Heart right ventricle (tissue), 16 donors: Measurements from ENCODE around the gene HBM. TPM values are rescaled to one million over a fixed set of nuclear protein-coding genes. Genes with fewer than 3 reads are reported as not detected.
A peak's percentile ranks its signal among the peaks of the same experiment; 100 is the strongest.
"Not testable (repeated sequence)": the region's sequence is repeated elsewhere in the genome, so short reads cannot be mapped to it uniquely, and the experiment has no call there.

Experiments used
- ATAC-seq, 8 donors: fragments of 200-7000 bp; cut with Tn5 transposase; one replicate each; pipeline ENCODE4 v1.9.1; 2020; ENCODE audit warnings: mild to moderate bottlenecking in 8 of 8, moderate library complexity in 8 of 8, moderate number of reproducible peaks in 1 of 8
- DNase-seq, 2 donors: peaks; one replicate each; pipeline ENCODE4 v3.0.0-alpha.2; 2020
- H3K27ac ChIP-seq, 10 donors: fragments of 200-600 bp; sonication (generic) in 2 of 10; one replicate each; pipeline versions ENCODE4 v1.5.0 to v1.8.0; 2020 to 2022; ENCODE audit warnings: mild to moderate bottlenecking in 3 of 10
- H3K27me3 ChIP-seq, 7 donors: fragments of 200-600 bp; one replicate each; pipeline ENCODE4 v1.8.0; 2021 to 2022; ENCODE audit warnings: mild to moderate bottlenecking in 2 of 7
- H3K36me3 ChIP-seq, 9 donors: fragments of 200-600 bp; sonication (generic) in 1 of 9; one replicate each; pipeline versions ENCODE4 v1.5.0 to v1.8.0; 2020 to 2022; ENCODE audit warnings: mild to moderate bottlenecking in 2 of 9
- H3K4me1 ChIP-seq, 9 donors: fragments of 200-600 bp; sonication (generic) in 1 of 9; one replicate each; pipeline versions ENCODE4 v1.5.0 to v1.8.0; 2020 to 2022; ENCODE audit warnings: mild to moderate bottlenecking in 4 of 9
- H3K4me3 ChIP-seq, 10 donors: fragments of 200-600 bp; sonication (generic) in 2 of 10; one replicate each; pipeline versions ENCODE4 v1.5.0 to v1.8.0; 2020 to 2022; ENCODE audit warnings: mild to moderate bottlenecking in 7 of 10, moderate library complexity in 2 of 10
- H3K9me3 ChIP-seq, 11 donors: fragments of 200-600 bp in 10 of 11; sonication (generic) in 2 of 11; one replicate each; pipeline versions ENCODE4 v1.5.0 to v1.8.0; 2013 to 2022; ENCODE audit warnings: mild to moderate bottlenecking in 2 of 11, control low read depth in 1 of 11, moderate library complexity in 1 of 11
- CTCF ChIP-seq, 9 donors: fragments of 200-600 bp; sonication (generic) in 2 of 9; IDR thresholded peaks; one replicate each; pipeline versions ENCODE4 v1.5.0 to v1.8.0; 2021 to 2022; ENCODE audit warnings: antibody characterized with exemption in 9 of 9, mild to moderate bottlenecking in 5 of 9, moderate library complexity in 1 of 9
- WGBS, 2 donors: extraction: QIAGEN DNeasy Blood & Tissue Kit; methylation state at CpG; one replicate each; pipeline ENCODE4 v1.1.7; 2013; ENCODE audit warnings: inconsistent platforms in 1 of 2; 5-methylcytosine and 5-hydroxymethylcytosine counted together
- intact Hi-C, 10 donors: fragments of 100-400 bp; cut with DNase I; formaldehyde crosslinking; loops; one replicate each; pipeline versions ENCODE4 v1.11.1 to v1.14.2; 2022
- polyA plus RNA-seq, 2 donors: library from polyadenylated mRNA; stranded (reverse); fragments of 200-250 nt; gene quantifications; one replicate each; pipeline ENCODE4 v1.2.3, GENCODE V29; 2013
- total RNA-seq, 10 donors: library from RNA; stranded (reverse); fragmentation: NEBNext Ultra II Directional in 3 of 10; extraction: Animal tissue kit (Norgen Biotek cat#: 25700) in 3 of 10; gene quantifications; one replicate each; pipeline versions ENCODE4 v1.2.1 to v1.2.4, GENCODE V29; 2021 to 2023
- donor health status: Arrhythmogenic right ventricular cardiomyopathy.
- donor health status: ischemic (EF 13 %, LVEDD 7.1; RV severe dilation, severe dysfunction).
- donor health status: healthy with polysubstance abuse.
- donor health status: DM: no; HTN: yes; CAD: no.
- donor health status: DM: no; HTN: no; CAD: no.
- donor health status: ischemic (EF 25% LVEDD 6.9; RV normal size, moderate dysfunction).
- donor health status: ischemic (EF 25% LVEDD 5.7; RV mildly dilated, moderate dysfunction).
- donor health status: healthy.
- donor health status: DM: yes; HTN: yes; CAD: no.
- donor health status: Ischemic cardiomyopathy.
- donor health status: ischemic (EF 35%, LVEDD 5.7; RV mildly dilated, moderate dysfunction).
- donor health status: nonischemic (EF 11% LVEDD 7.7; RV severe dilation, severe dysfunction).
- donor health status: DM: yes; HTN: yes; CAD: no.
- donor health status: PGD.
- donor health status: ischemic (EF 29% LVEDD 5.4; RV normal size, mild dysfunction).
- donor health status: nonischemic (EF 23%, LVEDD 6.1; RV moderate dilation, normal function).

The HBM gene
- total and polyA plus RNA-seq, 12 donors: 0.56 to 0.61 TPM; not detected in 10

- Histone ChIP-seq H3K4me3 (no peak overlapping the region), H3K36me3 (no peaks in the 10 kb centered on the region), H3K27me3 (peaks cover 0 to 30% (median 15%) of the 10 kb centered on the region in 7 donors), H3K4me1 (no peaks in the 10 kb centered on the region), H3K9me3 (no peaks in the 10 kb centered on the region), H3K27ac (no peak overlapping the region)
- ATAC-seq: no peak
- no peak for DNase-seq
- intact Hi-C loops: no loop called here
- WGBS, 2 donors: 68 to 74% methylated on average over 14 of the region's 14 CpGs
- TF ChIP-seq CTCF (IDR thresholded peaks at IDR 0.05): no peak
These were observed 21.0 kb upstream of the HBM start for GRCh38 chr16:144797-145252.

- Histone ChIP-seq H3K4me1 (no peaks in the 10 kb centered on the region), H3K9me3 (no peaks in the 10 kb centered on the region), H3K4me3 (no peak overlapping the region), H3K36me3 (no peaks in the 10 kb centered on the region), H3K27me3 (peaks cover 0 to 40% (median 21%) of the 10 kb centered on the region in 7 donors), H3K27ac (no peak overlapping the region)
- WGBS, 2 donors: 82 to 87% methylated on average over 2 of the region's 2 CpGs
- TF ChIP-seq CTCF (IDR thresholded peaks at IDR 0.05): no peak
- intact Hi-C loops: no loop called here
- ATAC-seq (no peak), DNase-seq (no peak)
These were observed 19.1 kb upstream of the HBM start for GRCh38 chr16:146646-147045.

GRCh38 chr16:149024-149660, 16.6 kb upstream of the HBM start:
- Histone ChIP-seq H3K4me3 (no peak overlapping the region), H3K9me3 (no peaks in the 10 kb centered on the region), H3K27me3 (peaks cover 0 to 26% (median 15%) of the 10 kb centered on the region in 7 donors), H3K36me3 (no peaks in the 10 kb centered on the region), H3K27ac (no peak overlapping the region), H3K4me1 (peaks cover 0 to under 1% (median 0%) of the 10 kb centered on the region in 9 donors)
- intact Hi-C loops: no loop called here
- no peak for TF ChIP-seq CTCF (IDR thresholded peaks at IDR 0.05)
- 43 to 49% methylated on average over 9 of the region's 9 CpGs for WGBS, 2 donors
- DNase-seq (no peak), ATAC-seq (no peak)

- 72 to 76% methylated on average over 17 of the region's 17 CpGs for WGBS, 2 donors
- H3K36me3 ChIP-seq: no peaks in the 10 kb centered on the region
- ATAC-seq: peak in 4 of 8 donors; percentile 20 to 58 (median 26)
- no peak within 1 kb of the TSS for H3K27ac ChIP-seq
- peaks cover 0 to 45% (median 32%) of the 10 kb centered on the region in 7 donors for H3K27me3 ChIP-seq
- H3K4me1 ChIP-seq: peaks cover 0 to 11% (median 9%) of the 10 kb centered on the region in 9 donors
- no peak for TF ChIP-seq CTCF (IDR thresholded peaks at IDR 0.05)
- H3K4me3 ChIP-seq: no peak within 1 kb of the TSS
- DNase-seq: no peak
- H3K9me3 ChIP-seq: no peaks in the 10 kb centered on the region
- intact Hi-C loops: no loop called here
These were observed 13.3 kb upstream of the HBM start, which contains the start of gene HBZ for GRCh38 chr16:152141-153128. TSS of gene HBZ (plus strand) at chr16:152644. CDS start at chr16:152910, 266 bp downstream.

GRCh38 chr16:153129-153521, 12.7 kb upstream of the HBM start:
- peak in 4 of 8 donors; percentile 18 to 36 (median 24) for ATAC-seq
- H3K36me3 ChIP-seq, H3K4me3 ChIP-seq, H3K9me3 ChIP-seq, intact Hi-C loops, H3K27ac ChIP-seq, DNase-seq: not testable (repeated sequence)
- Histone ChIP-seq H3K4me1 (peaks cover 0 to 11% (median 9%) of the 10 kb centered on the region in 9 donors), H3K27me3 (peaks cover 0 to 52% (median 39%) of the 10 kb centered on the region in 7 donors)
- 57 to 58% methylated on average over 4 of the region's 6 CpGs for WGBS, 2 donors

- peak in 1 of 8 donors; percentile 31 for ATAC-seq
- H3K9me3 ChIP-seq, H3K4me3 ChIP-seq, H3K27ac ChIP-seq, DNase-seq, intact Hi-C loops, H3K36me3 ChIP-seq: not testable (repeated sequence)
- 10% methylated on average over 2 of the region's 74 CpGs; no CpG with 5 or more reads in 1 of the 2 donors for WGBS, 2 donors
- Histone ChIP-seq H3K4me1 (peaks cover 0 to 11% (median 9%) of the 10 kb centered on the region in 9 donors), H3K27me3 (peaks cover 0 to 54% (median 42%) of the 10 kb centered on the region in 7 donors)
These were observed 12.1 kb upstream of the HBM start for GRCh38 chr16:153550-154216.
